Lung (tissue), 12 donors: ENCODE results near the gene MPZL1. TPM values are rescaled to one million over a fixed set of nuclear protein-coding genes. Genes with fewer than 3 reads are reported as not detected.

Experiments used
- ATAC-seq: fragments of 200-7000 bp; cut with Tn5 transposase; one replicate; pipeline ENCODE4 v1.9.1; 2020; ENCODE audit warnings: moderate number of reproducible peaks; ENCODE audit not compliant: insufficient read depth, low FRiP score
- DNase-seq, 3 donors: peaks; one replicate each; pipeline ENCODE4 v3.0.0-alpha.2; 2013 to 2017
- H3K27ac ChIP-seq, 2 donors: one replicate each; pipeline ENCODE4 v1.5.1; 2013; ENCODE audit warnings: mild to moderate bottlenecking in 2 of 2, moderate library complexity in 2 of 2, control low read depth in 1 of 2, inconsistent platforms in 1 of 2, low read depth in 1 of 2, low read length in 1 of 2
- H3K27me3 ChIP-seq, 3 donors: one replicate each; pipeline ENCODE4 v1.5.1; 2013; ENCODE audit warnings: low read length in 2 of 3; ENCODE audit not compliant: control insufficient read depth in 3 of 3, insufficient read depth in 3 of 3
- H3K36me3 ChIP-seq, 4 donors: one replicate each; pipeline ENCODE4 v1.5.1; 2013; ENCODE audit warnings: low read length in 4 of 4, mild to moderate bottlenecking in 1 of 4, moderate library complexity in 1 of 4; ENCODE audit not compliant: control insufficient read depth in 4 of 4, insufficient read depth in 4 of 4
- H3K4me1 ChIP-seq, 5 donors: one replicate each; pipeline ENCODE4 v1.5.1; 2013; ENCODE audit warnings: low read length in 5 of 5, mild to moderate bottlenecking in 2 of 5, moderate library complexity in 1 of 5; ENCODE audit not compliant: control insufficient read depth in 5 of 5, insufficient read depth in 5 of 5
- H3K4me3 ChIP-seq: one replicate; pipeline ENCODE4 v1.5.1; 2013; ENCODE audit warnings: mild to moderate bottlenecking, control low read depth, moderate library complexity
- H3K9ac ChIP-seq, 2 donors: one replicate each; pipeline ENCODE4 v1.5.1; 2013; ENCODE audit warnings: low read length in 2 of 2, control low read depth in 1 of 2; ENCODE audit not compliant: insufficient read depth in 1 of 2
- H3K9me3 ChIP-seq, 4 donors: one replicate each; pipeline ENCODE4 v1.5.1; 2013; ENCODE audit warnings: low read length in 3 of 4, mild to moderate bottlenecking in 1 of 4, moderate library complexity in 1 of 4; ENCODE audit not compliant: control insufficient read depth in 4 of 4, insufficient read depth in 3 of 4
- CTCF ChIP-seq: IDR thresholded peaks from 2 replicates; pipeline ENCODE4 v1.5.1; 2012; ENCODE audit warnings: mild to moderate bottlenecking; ENCODE audit errors: control extremely low read depth, extremely low read depth
- WGBS, 2 donors: extraction: QIAGEN DNeasy Blood & Tissue Kit; methylation state at CpG; one replicate each; pipeline ENCODE4 v1.1.7; 2013; 5-methylcytosine and 5-hydroxymethylcytosine counted together
- polyA plus RNA-seq, 2 donors: library from polyadenylated mRNA; stranded (reverse); fragments of 200-250 nt; gene quantifications; one replicate each; pipeline ENCODE4 v1.2.1, GENCODE V29; 2013
- total RNA-seq, 2 donors: library from RNA; depleted of rRNA in 1 of 2; stranded (reverse); fragments of >200 nt in 1 of 2; gene quantifications; one replicate each; pipeline ENCODE4 v1.2.1, GENCODE V29; 2014 to 2021
- donor health status: control.
- donor health status: control.
- donor health status: Bipolar disorder and iron deficiency.
- donor health status: healthy.
- donor health status: DM: yes; HTN: yes; CAD: no.

MPZL1 gene
- total and polyA plus RNA-seq, 4 donors: 25.3 to 116 (median 77.0) TPM

GRCh38 chr1:167766538-167766937, 44.8 kb downstream of the MPZL1 start:
- Histone ChIP-seq H3K4me3 (no peak overlapping the region), H3K27ac (no peak overlapping the region), H3K9ac (no peak overlapping the region), H3K4me1 (peaks cover 0 to 3% (median 0%) of the 10 kb centered on the region in 5 donors), H3K9me3 (no peaks in the 10 kb centered on the region), H3K27me3 (no peaks in the 10 kb centered on the region), H3K36me3 (peaks cover 3 to 16% (median 9%) of the 10 kb centered on the region in 4 donors)
- 95 to 96% methylated on average over 2 of the region's 2 CpGs for WGBS, 2 donors
- TF ChIP-seq CTCF: no peak
- ATAC-seq (no peak), DNase-seq (no peak)

GRCh38 chr1:167767761-167768160, 46.0 kb downstream of the MPZL1 start:
- H3K9me3 ChIP-seq: no peaks in the 10 kb centered on the region
- no peak overlapping the region for H3K27ac ChIP-seq
- no peak overlapping the region for H3K9ac ChIP-seq
- H3K4me3 ChIP-seq: no peak overlapping the region
- no peak for TF ChIP-seq CTCF
- no peak for ATAC-seq
- no peak for DNase-seq
- no peaks in the 10 kb centered on the region for H3K27me3 ChIP-seq
- peaks cover 0 to 2% (median 0%) of the 10 kb centered on the region in 5 donors for H3K4me1 ChIP-seq
- peaks cover 8 to 21% (median 13%) of the 10 kb centered on the region in 4 donors for H3K36me3 ChIP-seq

GRCh38 chr1:167770127-167770526, 48.3 kb downstream of the MPZL1 start:
- ATAC-seq (no peak), DNase-seq (no peak)
- H3K9me3 ChIP-seq: no peaks in the 10 kb centered on the region
- no peak overlapping the region for H3K27ac ChIP-seq
- H3K36me3 ChIP-seq: peaks cover 10 to 21% (median 16%) of the 10 kb centered on the region in 4 donors
- 91 to 94% methylated on average over 3 of the region's 3 CpGs for WGBS, 2 donors
- TF ChIP-seq CTCF: no peak
- no peak overlapping the region for H3K4me3 ChIP-seq
- no peaks in the 10 kb centered on the region for H3K27me3 ChIP-seq
- H3K9ac ChIP-seq: no peak overlapping the region
- peaks cover 0 to 2% (median 0%) of the 10 kb centered on the region in 5 donors for H3K4me1 ChIP-seq

- peaks cover 9 to 28% (median 17%) of the 10 kb centered on the region in 4 donors for H3K36me3 ChIP-seq
- no peak for ATAC-seq
- WGBS, 2 donors: 93 to 95% methylated on average over 4 of the region's 4 CpGs
Observed at GRCh38 chr1:167772436-167772835, 50.7 kb downstream of the MPZL1 start.

More at GRCh38 chr1:167772436-167772835, 50.7 kb downstream of the MPZL1 start:
- Histone ChIP-seq H3K9ac (no peak overlapping the region), H3K27ac (no peak overlapping the region), H3K4me1 (peaks cover 0 to 3% (median 0%) of the 10 kb centered on the region in 5 donors), H3K27me3 (no peaks in the 10 kb centered on the region), H3K9me3 (no peaks in the 10 kb centered on the region), H3K4me3 (no peak overlapping the region)
- no peak for TF ChIP-seq CTCF
- no peak for DNase-seq
